Keratinocyte (primary cell): ENCODE results near the gene REN. TPM values are rescaled to one million over a fixed set of nuclear protein-coding genes. Genes with fewer than 3 reads are reported as not detected.

Experiments used
- DNase-seq: peaks from one replicate; pipeline ENCODE4 v3.0.0-alpha.2; 2011; ENCODE audit warnings: low read depth, missing footprints, low spot score
- FAIRE-seq: peaks from 2 replicates; lab custom pipeline; 2011; peaks lifted over from hg19 to GRCh38; lab: Jason Lieb, UNC
- H2AFZ ChIP-seq: 2 replicates; pipeline ENCODE4 v1.6.0; 2012; ENCODE audit warnings: low read length, control low read depth, inconsistent platforms; ENCODE audit not compliant: control insufficient read depth
- H3K27ac ChIP-seq: 2 replicates; pipeline ENCODE4 v1.5.1; 2011; ENCODE audit warnings: low read length; ENCODE audit not compliant: control insufficient read depth, insufficient read depth
- H3K27me3 ChIP-seq: 3 replicates; pipeline ENCODE4 v1.6.0; 2011; ENCODE audit warnings: low read length; ENCODE audit not compliant: control insufficient read depth, insufficient read depth; ENCODE audit errors: extremely low read depth
- H3K36me3 ChIP-seq, 2 experiments: 2 replicates in 1 of 2; 3 replicates in 1 of 2; pipeline ENCODE4 v1.5.1; 2011; ENCODE audit warnings: low read length in 2 of 2, mild to moderate bottlenecking in 1 of 2; ENCODE audit not compliant: control insufficient read depth in 2 of 2, insufficient read depth in 2 of 2; ENCODE audit errors: extremely low read depth in 1 of 2
- H3K4me1 ChIP-seq: 3 replicates; pipeline ENCODE4 v1.5.1; 2011; ENCODE audit warnings: low read length; ENCODE audit not compliant: control insufficient read depth, insufficient read depth; ENCODE audit errors: extremely low read depth
- H3K4me2 ChIP-seq: 3 replicates; pipeline ENCODE4 v1.6.0; 2011; ENCODE audit warnings: low read depth, low read length; ENCODE audit not compliant: control insufficient read depth, insufficient read depth; ENCODE audit errors: extremely low read depth
- H3K4me3 ChIP-seq, 3 experiments: fragments of 200-600 bp in 1 of 3; sonication (generic) in 1 of 3; 2 replicates in 2 of 3; 3 replicates in 1 of 3; pipeline ENCODE4 v1.5.1; 2011 to 2016; ENCODE audit warnings: low read length in 3 of 3, mild to moderate bottlenecking in 3 of 3, control low read depth in 2 of 3, inconsistent platforms in 1 of 3, low read depth in 1 of 3, mixed read lengths in 1 of 3, mixed run types in 1 of 3, moderate library complexity in 1 of 3; ENCODE audit not compliant: control insufficient read depth in 2 of 3, insufficient read depth in 2 of 3; ENCODE audit errors: extremely low read depth in 1 of 3
- H3K79me2 ChIP-seq: 2 replicates; pipeline ENCODE4 v1.6.0; 2012; ENCODE audit warnings: low read length; ENCODE audit not compliant: control insufficient read depth, insufficient read depth
- H3K9ac ChIP-seq: 3 replicates; pipeline ENCODE4 v1.6.0; 2011; ENCODE audit warnings: low read length; ENCODE audit not compliant: control insufficient read depth, insufficient read depth; ENCODE audit errors: extremely low read depth
- H3K9me1 ChIP-seq: 3 replicates; pipeline ENCODE4 v1.6.0; 2011; ENCODE audit warnings: low read length; ENCODE audit not compliant: control insufficient read depth, insufficient read depth; ENCODE audit errors: extremely low read depth
- H3K9me3 ChIP-seq: 2 replicates; pipeline ENCODE4 v1.5.1; 2012; ENCODE audit warnings: low read depth, low read length; ENCODE audit not compliant: control insufficient read depth
- H4K20me1 ChIP-seq: 3 replicates; pipeline ENCODE4 v1.6.0; 2011; ENCODE audit warnings: low read length; ENCODE audit not compliant: control insufficient read depth, insufficient read depth; ENCODE audit errors: extremely low read depth
- EZH2 ChIP-seq: IDR thresholded peaks from one replicate; pipeline ENCODE4 v1.6.1; 2012; ENCODE audit warnings: inconsistent platforms, mild to moderate bottlenecking, low read length, moderate library complexity
- dilution Hi-C: fragments of 300-500 bp; cut with MboI; formaldehyde crosslinking; loops from one replicate; pipeline ENCODE4 v1.7.0; 2020; ENCODE audit warnings: low sequenced_read_pairs; ENCODE audit not compliant: extremely low pct_ligation_motif_present
- polyA plus RNA-seq, 5 experiments: library from polyadenylated mRNA; depleted of rRNA in 3 of 5; stranded (reverse) in 3 of 5; stranded (forward) in 1 of 5; unstranded in 1 of 5; fragments of >200 nt; gene quantifications; 1 replicate in 1 of 5; 2 replicates in 3 of 5; 3 replicates in 1 of 5; pipeline versions ENCODE4 v1.2.1 to v1.2.3, GENCODE V29; 2011 to 2012; ENCODE audit warnings: missing spikeins in 2 of 5, low read depth in 1 of 5, low replicate concordance in 1 of 5
- TF ChIP-seq, protein P1 (sequence below), 3 experiments: IDR thresholded peaks in 1 of 3; conservative IDR thresholded peaks in 1 of 3; optimal IDR thresholded peaks in 1 of 3; 2 replicates in 2 of 3; 3 replicates in 1 of 3; pipeline versions ENCODE3 to v1.5.1; 2011; ENCODE audit warnings: low read length in 3 of 3, mild to moderate bottlenecking in 3 of 3, moderate library complexity in 2 of 3, control low read depth in 1 of 3, inconsistent platforms in 1 of 3; ENCODE audit not compliant: insufficient read depth in 2 of 3; ENCODE audit errors: extremely low read depth in 1 of 3

Gene REN
- polyA plus RNA-seq, 1 donor (not counting 4 experiments of a cell fraction or from before 2014, with no cell fraction given), result not detected

DNA sequence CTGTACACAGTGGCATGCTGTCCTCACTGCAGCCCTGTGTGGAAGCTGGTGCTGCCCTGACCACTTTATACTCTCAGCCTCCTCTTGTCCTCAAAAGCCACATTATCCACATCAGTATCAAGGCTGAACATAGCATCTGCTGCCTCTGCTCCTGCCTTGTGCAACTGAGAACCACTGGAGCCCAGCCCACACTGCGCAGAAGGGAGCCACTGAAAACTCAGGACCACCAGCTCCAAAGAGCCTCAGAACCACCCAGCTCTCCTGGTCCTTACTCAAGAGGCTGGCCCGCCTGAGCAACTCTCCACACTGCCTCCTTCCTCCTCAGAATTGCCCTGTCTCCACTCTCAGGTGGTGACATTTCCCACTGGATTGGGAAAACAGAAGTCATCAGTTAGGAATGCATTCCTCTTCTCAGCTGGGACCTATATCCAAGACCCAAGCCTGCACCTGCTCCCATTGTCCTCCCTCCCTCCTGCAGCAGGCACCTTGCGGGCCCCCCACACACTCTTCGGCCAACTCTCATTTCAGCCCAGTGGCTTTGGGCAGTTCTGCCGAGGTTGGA, 37.1 kb upstream of the REN start:
- DNase-seq (no peak), FAIRE-seq (no peak)
- Histone ChIP-seq H3K4me2 (no peak overlapping the region), H3K36me3 (no peaks in the 10 kb centered on the region), H3K27ac (no peak overlapping the region), H3K9ac (no peak overlapping the region), H4K20me1 (no peaks in the 10 kb centered on the region), H3K4me1 (peaks cover 14% of the 10 kb centered on the region), H3K79me2 (no peaks in the 10 kb centered on the region), H3K27me3 (no peaks in the 10 kb centered on the region), H3K9me1 (no peaks in the 10 kb centered on the region), H3K4me3 (no peak overlapping the region), H3K9me3 (no peaks in the 10 kb centered on the region), H2AFZ (no peak overlapping the region)
- TF ChIP-seq, protein P1, sequence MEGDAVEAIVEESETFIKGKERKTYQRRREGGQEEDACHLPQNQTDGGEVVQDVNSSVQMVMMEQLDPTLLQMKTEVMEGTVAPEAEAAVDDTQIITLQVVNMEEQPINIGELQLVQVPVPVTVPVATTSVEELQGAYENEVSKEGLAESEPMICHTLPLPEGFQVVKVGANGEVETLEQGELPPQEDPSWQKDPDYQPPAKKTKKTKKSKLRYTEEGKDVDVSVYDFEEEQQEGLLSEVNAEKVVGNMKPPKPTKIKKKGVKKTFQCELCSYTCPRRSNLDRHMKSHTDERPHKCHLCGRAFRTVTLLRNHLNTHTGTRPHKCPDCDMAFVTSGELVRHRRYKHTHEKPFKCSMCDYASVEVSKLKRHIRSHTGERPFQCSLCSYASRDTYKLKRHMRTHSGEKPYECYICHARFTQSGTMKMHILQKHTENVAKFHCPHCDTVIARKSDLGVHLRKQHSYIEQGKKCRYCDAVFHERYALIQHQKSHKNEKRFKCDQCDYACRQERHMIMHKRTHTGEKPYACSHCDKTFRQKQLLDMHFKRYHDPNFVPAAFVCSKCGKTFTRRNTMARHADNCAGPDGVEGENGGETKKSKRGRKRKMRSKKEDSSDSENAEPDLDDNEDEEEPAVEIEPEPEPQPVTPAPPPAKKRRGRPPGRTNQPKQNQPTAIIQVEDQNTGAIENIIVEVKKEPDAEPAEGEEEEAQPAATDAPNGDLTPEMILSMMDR (optimal IDR thresholded peaks at IDR 0.05 in 1 of 3, IDR thresholded peaks at IDR 0.05 in 1 of 3, conservative IDR thresholded peaks at IDR 0.05 in 1 of 3; ENCODE audit: extremely low read depth in 1 of 3, insufficient read depth in 2 of 3, low read length in 3 of 3), result no peak
- TF ChIP-seq EZH2, result no peak
- dilution Hi-C loops, result no loop called here

DNA sequence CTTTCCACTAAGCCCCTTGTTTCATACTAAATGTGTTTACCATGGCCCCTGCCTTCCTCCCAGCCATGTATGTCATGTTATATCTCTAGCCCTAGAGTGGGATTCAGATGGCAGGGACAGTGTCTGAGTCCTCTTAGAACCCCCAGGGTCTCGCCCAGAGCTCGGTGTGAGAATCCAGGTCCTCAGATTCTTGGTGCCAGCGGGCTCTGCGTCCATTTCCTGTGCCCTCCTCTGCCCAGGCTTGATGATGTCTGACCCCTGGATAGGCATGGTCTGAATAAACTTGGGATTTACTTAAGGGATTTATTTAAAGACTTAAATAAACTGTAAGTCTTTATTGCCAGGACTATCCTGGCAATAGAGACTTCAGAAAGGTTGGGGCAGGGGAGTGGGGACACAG, 36.3 kb upstream of the REN start:
- H3K4me3 ChIP-seq, result no peak overlapping the region
- DNase-seq, result no peak
- no peak for TF ChIP-seq EZH2
- TF ChIP-seq, protein P1 (optimal IDR thresholded peaks at IDR 0.05 in 1 of 3, IDR thresholded peaks at IDR 0.05 in 1 of 3, conservative IDR thresholded peaks at IDR 0.05 in 1 of 3; ENCODE audit: extremely low read depth in 1 of 3, insufficient read depth in 2 of 3, low read length in 3 of 3), result no peak
- no peak overlapping the region for H3K4me2 ChIP-seq
- no peak overlapping the region for H2AFZ ChIP-seq
- no peaks in the 10 kb centered on the region for H3K9me3 ChIP-seq
- H3K9ac ChIP-seq, result no peak overlapping the region
- H3K36me3 ChIP-seq, result no peaks in the 10 kb centered on the region
- no peaks in the 10 kb centered on the region for H3K9me1 ChIP-seq
- dilution Hi-C loops, result no loop called here
- no peaks in the 10 kb centered on the region for H3K79me2 ChIP-seq
- H3K4me1 ChIP-seq, result peaks cover 17% of the 10 kb centered on the region
- H3K27me3 ChIP-seq, result no peaks in the 10 kb centered on the region
- no peak for FAIRE-seq
- no peaks in the 10 kb centered on the region for H4K20me1 ChIP-seq
- no peak overlapping the region for H3K27ac ChIP-seq
